ENCODE measurements around the gene TERT. TPM values are rescaled to one million over a fixed set of nuclear protein-coding genes. Genes with fewer than 3 reads are reported as not detected.

Gene TERT
- total and polyA plus RNA-seq, 4 experiments from 2014 or later = 0.12 to 0.13 TPM; not detected in 2

DNA sequence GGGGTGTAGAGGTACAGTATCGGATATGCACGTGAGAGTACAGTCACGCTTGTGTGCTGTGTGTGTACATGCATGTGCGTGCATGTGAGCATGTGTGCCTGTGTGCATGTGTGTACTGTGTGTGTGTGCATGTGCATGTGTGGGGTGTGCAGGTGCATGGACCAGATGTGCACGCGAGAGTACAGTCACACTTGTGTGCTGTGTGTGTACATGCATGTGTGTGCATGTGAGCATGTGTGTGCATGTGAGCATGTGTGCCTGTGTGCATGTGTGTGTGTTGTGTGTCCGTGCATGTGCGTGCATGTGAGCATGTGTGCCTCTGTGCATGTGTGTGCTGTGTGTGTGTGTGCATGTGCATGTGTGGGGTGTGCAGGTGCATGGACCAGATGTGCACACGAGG, 83.2 kb downstream of the TERT start:
- Mint-ChIP-seq H3K27me3 (no peaks in the 10 kb centered on the region), H3K4me3 (no peak overlapping the region), H3K36me3 (no peaks in the 10 kb centered on the region), H3K4me1 (no peaks in the 10 kb centered on the region), H3K27ac (no peak overlapping the region), H3K9me3 (peaks cover 0 to 3% (median 0%) of the 10 kb centered on the region in 8 donors)
- ChIA-PET CTCF (ENCODE audit: partially characterized antibody) (no interaction called here), POLR2A (ENCODE audit: partially characterized antibody) (no interaction called here)
- no peak overlapping the region for H3K27ac ChIP-seq (ENCODE audit: low read depth, low read length)
- H3K4me1 ChIP-seq (ENCODE audit: insufficient read depth, low read length) = no peaks in the 10 kb centered on the region
- intact Hi-C loops (cut with micrococcal nuclease) = no loop called here
- no peaks in the 10 kb centered on the region for H3K9me3 ChIP-seq (ENCODE audit: control insufficient read depth in 1 of 2, low read length in 2 of 2)
- H3K27me3 ChIP-seq (ENCODE audit: insufficient read depth, low read length) = no peaks in the 10 kb centered on the region
- H3K36me3 ChIP-seq (ENCODE audit: insufficient read depth, low read length) = no peaks in the 10 kb centered on the region
- no peak overlapping the region for H3K4me3 ChIP-seq (ENCODE audit: low read length in 2 of 2)
- DNase-seq = no peak

GRCh38 chr5:1210832-1211251, 84.0 kb downstream of the TERT start:
- DNase-seq = no peak
- Mint-ChIP-seq H3K9me3 (peaks cover 0 to 3% (median 0%) of the 10 kb centered on the region in 8 donors), H3K36me3 (no peaks in the 10 kb centered on the region), H3K27me3 (no peaks in the 10 kb centered on the region), H3K4me1 (no peaks in the 10 kb centered on the region), H3K4me3 (no peak overlapping the region), H3K27ac (no peak overlapping the region)
- Histone ChIP-seq H3K27ac (ENCODE audit: low read depth, low read length) (no peak overlapping the region), H3K36me3 (ENCODE audit: insufficient read depth, low read length) (no peaks in the 10 kb centered on the region), H3K9me3 (ENCODE audit: control insufficient read depth in 1 of 2, low read length in 2 of 2) (no peaks in the 10 kb centered on the region), H3K4me1 (ENCODE audit: insufficient read depth, low read length) (no peaks in the 10 kb centered on the region), H3K27me3 (ENCODE audit: insufficient read depth, low read length) (no peaks in the 10 kb centered on the region), H3K4me3 (ENCODE audit: low read length in 2 of 2) (no peak overlapping the region)
- ChIA-PET POLR2A (ENCODE audit: partially characterized antibody) (no interaction called here), CTCF (ENCODE audit: partially characterized antibody) (no interaction called here)
- intact Hi-C loops (cut with micrococcal nuclease) = no loop called here

GRCh38 chr5:1209896-1210776, 84.7 kb downstream of the TERT start:
- no peaks in the 10 kb centered on the region for H3K36me3 ChIP-seq (ENCODE audit: insufficient read depth, low read length)
- Mint-ChIP-seq H3K27me3 (no peaks in the 10 kb centered on the region), H3K9me3 (no peaks in the 10 kb centered on the region), H3K36me3 (no peaks in the 10 kb centered on the region), H3K27ac (no peak overlapping the region), H3K4me1 (no peaks in the 10 kb centered on the region), H3K4me3 (no peak overlapping the region)
- no peaks in the 10 kb centered on the region for H3K4me1 ChIP-seq (ENCODE audit: insufficient read depth, low read length)
- H3K4me3 ChIP-seq (ENCODE audit: low read length in 2 of 2) = no peak overlapping the region
- ChIA-PET POLR2A (ENCODE audit: partially characterized antibody) (no interaction called here), CTCF (ENCODE audit: partially characterized antibody) (no interaction called here)
- no peaks in the 10 kb centered on the region for H3K27me3 ChIP-seq (ENCODE audit: insufficient read depth, low read length)
- intact Hi-C loops (cut with micrococcal nuclease) = no loop called here
- DNase-seq = no peak
- no peaks in the 10 kb centered on the region for H3K9me3 ChIP-seq (ENCODE audit: control insufficient read depth in 1 of 2, low read length in 2 of 2)
- no peak overlapping the region for H3K27ac ChIP-seq (ENCODE audit: low read depth, low read length)

- Mint-ChIP-seq H3K9me3 (no peaks in the 10 kb centered on the region), H3K27ac (no peak overlapping the region), H3K36me3 (no peaks in the 10 kb centered on the region), H3K4me3 (no peak overlapping the region), H3K4me1 (no peaks in the 10 kb centered on the region), H3K27me3 (no peaks in the 10 kb centered on the region)
- CTCF ChIA-PET (ENCODE audit: partially characterized antibody) = no interaction called here
- H3K27me3 ChIP-seq (ENCODE audit: insufficient read depth, low read length) = no peaks in the 10 kb centered on the region
- no peak overlapping the region for H3K4me3 ChIP-seq (ENCODE audit: low read length in 2 of 2)
- POLR2A ChIA-PET (ENCODE audit: partially characterized antibody) = no interaction called here
- H3K4me1 ChIP-seq (ENCODE audit: insufficient read depth, low read length) = no peaks in the 10 kb centered on the region
- DNase-seq = no peak
- no peaks in the 10 kb centered on the region for H3K36me3 ChIP-seq (ENCODE audit: insufficient read depth, low read length)
- H3K9me3 ChIP-seq (ENCODE audit: control insufficient read depth in 1 of 2, low read length in 2 of 2) = no peaks in the 10 kb centered on the region
- H3K27ac ChIP-seq (ENCODE audit: low read depth, low read length) = no peak overlapping the region
- intact Hi-C loops (cut with micrococcal nuclease) = no loop called here
Observed at GRCh38 chr5:1209489-1209852, 85.4 kb downstream of the TERT start.

DNA sequence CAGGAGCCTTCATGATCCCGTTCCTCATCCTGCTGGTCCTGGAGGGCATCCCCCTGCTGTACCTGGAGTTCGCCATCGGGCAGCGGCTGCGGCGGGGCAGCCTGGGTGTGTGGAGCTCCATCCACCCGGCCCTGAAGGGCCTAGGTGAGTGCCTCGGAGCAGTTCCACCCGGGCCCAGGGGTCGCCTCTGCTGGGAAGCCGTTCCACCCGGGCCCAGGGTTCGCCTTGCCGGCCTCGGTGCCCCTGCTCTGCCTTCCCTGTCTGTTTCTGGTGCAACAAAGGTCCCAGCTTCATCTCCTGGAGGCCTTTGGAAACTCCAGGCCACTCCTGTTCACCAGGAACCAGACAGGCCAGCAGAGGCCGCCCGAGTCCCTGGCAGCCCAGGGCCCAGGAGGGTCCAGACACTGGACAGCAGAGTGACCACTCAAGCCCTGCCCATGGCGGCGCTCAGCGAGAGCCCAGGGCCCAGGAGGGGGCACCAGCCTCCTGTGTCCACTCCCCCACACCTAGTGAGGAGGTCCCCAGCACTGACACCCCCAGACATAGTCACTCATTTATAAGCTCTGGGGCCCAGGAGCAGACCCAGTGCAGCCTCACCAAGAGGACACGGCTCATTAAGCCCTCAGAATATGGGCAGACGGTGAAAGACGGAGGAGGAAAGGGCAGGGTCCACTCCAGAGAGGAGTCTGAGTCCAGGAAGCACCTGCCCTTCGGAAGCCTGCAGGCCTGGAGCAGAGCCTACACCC, 86.0 kb downstream of the TERT start:
- Histone ChIP-seq H3K4me1 (ENCODE audit: insufficient read depth, low read length) (no peaks in the 10 kb centered on the region), H3K4me3 (ENCODE audit: low read length in 2 of 2) (no peak overlapping the region), H3K9me3 (ENCODE audit: control insufficient read depth in 1 of 2, low read length in 2 of 2) (no peaks in the 10 kb centered on the region), H3K27me3 (ENCODE audit: insufficient read depth, low read length) (no peaks in the 10 kb centered on the region), H3K36me3 (ENCODE audit: insufficient read depth, low read length) (no peaks in the 10 kb centered on the region), H3K27ac (ENCODE audit: low read depth, low read length) (no peak overlapping the region)
- Mint-ChIP-seq H3K4me3 (no peak overlapping the region), H3K36me3 (no peaks in the 10 kb centered on the region), H3K4me1 (no peaks in the 10 kb centered on the region), H3K27ac (no peak overlapping the region), H3K27me3 (no peaks in the 10 kb centered on the region), H3K9me3 (no peaks in the 10 kb centered on the region)
- ChIA-PET CTCF (ENCODE audit: partially characterized antibody) (no interaction called here), POLR2A (ENCODE audit: partially characterized antibody) (no interaction called here)
- intact Hi-C loops (cut with micrococcal nuclease) = no loop called here
- DNase-seq = no peak

- Histone ChIP-seq H3K4me1 (ENCODE audit: insufficient read depth, low read length) (no peaks in the 10 kb centered on the region), H3K36me3 (ENCODE audit: insufficient read depth, low read length) (no peaks in the 10 kb centered on the region), H3K27me3 (ENCODE audit: insufficient read depth, low read length) (no peaks in the 10 kb centered on the region), H3K9me3 (ENCODE audit: control insufficient read depth in 1 of 2, low read length in 2 of 2) (no peaks in the 10 kb centered on the region), H3K4me3 (ENCODE audit: low read length in 2 of 2) (no peak overlapping the region), H3K27ac (ENCODE audit: low read depth, low read length) (no peak overlapping the region)
- Mint-ChIP-seq H3K27me3 (no peaks in the 10 kb centered on the region), H3K4me3 (no peak overlapping the region), H3K4me1 (no peaks in the 10 kb centered on the region), H3K27ac (no peak overlapping the region), H3K9me3 (no peaks in the 10 kb centered on the region), H3K36me3 (no peaks in the 10 kb centered on the region)
- ChIA-PET CTCF (ENCODE audit: partially characterized antibody) (no interaction called here), POLR2A (ENCODE audit: partially characterized antibody) (no interaction called here)
- DNase-seq = no peak
- intact Hi-C loops (cut with micrococcal nuclease) = no loop called here
Observed at GRCh38 chr5:1208221-1208742, 86.6 kb downstream of the TERT start.

- CTCF ChIA-PET (ENCODE audit: partially characterized antibody) = no interaction called here
- no peaks in the 10 kb centered on the region for H3K36me3 ChIP-seq (ENCODE audit: insufficient read depth, low read length)
- H3K9me3 ChIP-seq (ENCODE audit: control insufficient read depth in 1 of 2, low read length in 2 of 2) = no peaks in the 10 kb centered on the region
- no peaks in the 10 kb centered on the region for H3K27me3 ChIP-seq (ENCODE audit: insufficient read depth, low read length)
- no peaks in the 10 kb centered on the region for H3K4me1 ChIP-seq (ENCODE audit: insufficient read depth, low read length)
- Mint-ChIP-seq H3K4me1 (no peaks in the 10 kb centered on the region), H3K9me3 (no peaks in the 10 kb centered on the region), H3K27ac (no peak overlapping the region), H3K27me3 (no peaks in the 10 kb centered on the region), H3K36me3 (no peaks in the 10 kb centered on the region), H3K4me3 (no peak overlapping the region)
- no peak for DNase-seq
- intact Hi-C loops (cut with micrococcal nuclease) = no loop called here
- H3K4me3 ChIP-seq (ENCODE audit: low read length in 2 of 2) = no peak overlapping the region
- POLR2A ChIA-PET (ENCODE audit: partially characterized antibody) = no interaction called here
- no peak overlapping the region for H3K27ac ChIP-seq (ENCODE audit: low read depth, low read length)
Observed at GRCh38 chr5:1207555-1207954, 87.3 kb downstream of the TERT start.
